ENCODE measurements around the gene PEX19. TPM values are rescaled to one million over a fixed set of nuclear protein-coding genes. Genes with fewer than 3 reads are reported as not detected.

The PEX19 gene, protein sequence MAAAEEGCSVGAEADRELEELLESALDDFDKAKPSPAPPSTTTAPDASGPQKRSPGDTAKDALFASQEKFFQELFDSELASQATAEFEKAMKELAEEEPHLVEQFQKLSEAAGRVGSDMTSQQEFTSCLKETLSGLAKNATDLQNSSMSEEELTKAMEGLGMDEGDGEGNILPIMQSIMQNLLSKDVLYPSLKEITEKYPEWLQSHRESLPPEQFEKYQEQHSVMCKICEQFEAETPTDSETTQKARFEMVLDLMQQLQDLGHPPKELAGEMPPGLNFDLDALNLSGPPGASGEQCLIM
- total RNA-seq = 55.5 and 58.9 TPM in 2 replicates

DNA sequence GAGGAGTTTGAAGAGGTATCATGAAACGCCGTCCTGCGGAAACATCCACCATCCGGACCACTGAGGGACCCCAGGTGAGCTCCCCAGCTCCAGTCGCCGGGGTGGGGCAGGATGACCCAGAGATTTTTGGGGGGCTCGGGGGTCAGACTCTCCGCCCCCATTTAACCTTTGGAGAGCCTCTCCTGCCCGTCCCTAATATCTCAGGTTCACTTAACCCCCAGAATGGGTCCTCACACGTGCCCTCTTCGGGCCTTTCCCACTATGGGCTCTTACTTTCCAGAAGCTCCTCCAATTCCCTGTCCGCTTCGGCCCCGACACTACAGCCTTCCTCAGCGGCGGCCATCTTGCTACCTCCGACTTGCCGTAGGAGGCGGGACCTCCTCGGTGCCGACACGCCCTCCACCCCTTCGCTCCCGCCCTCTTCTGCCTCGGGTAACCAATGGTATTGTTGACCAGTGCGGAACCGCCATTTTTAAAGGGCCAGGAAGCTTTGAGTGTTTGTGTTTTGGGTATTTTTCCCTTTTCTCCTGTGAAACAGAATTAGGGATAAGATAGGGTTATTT is at the start of gene PEX19:
TSS of gene PEX19 (minus strand) at position 352 of the 563 bp plus-strand sequence. CDS start at position 343, 9 bp downstream.

GRCh38 chr1:160261893-160262794 is 22.8 kb downstream of the PEX19 start, which contains the start of gene DCAF8:
Gene DCAF8 (minus strand): TSS chr1:160262549. CDS start chr1:160244008, 18,541 bp downstream.

Other genes with a start within 250 kb of the PEX19 start
- not detected in 2 replicates for gene KCNJ10, start 215.0 kb downstream of the PEX19 start, total RNA-seq
- gene KCNJ9, start 203.6 kb downstream of the PEX19 start, total RNA-seq = under 0.01 TPM in 1 of 2 replicates, not detected in the other
- 69.9 and 91.7 TPM in 2 replicates for gene IGSF8, start 186.5 kb downstream of the PEX19 start, total RNA-seq
- 1.5 TPM in 2 replicates for gene ATP1A2, start 169.4 kb downstream of the PEX19 start, total RNA-seq
- not detected in 2 replicates for gene ATP1A4, start 133.5 kb downstream of the PEX19 start, total RNA-seq
- gene CASQ1, start 94.6 kb downstream of the PEX19 start, total RNA-seq = 0.10 and 0.20 TPM in 2 replicates
- gene PEA15, start 79.7 kb downstream of the PEX19 start, total RNA-seq = 207 and 217 TPM in 2 replicates
- gene DCAF8, start 22.6 kb downstream of the PEX19 start, total RNA-seq = 82.2 and 87.7 TPM in 2 replicates
- gene COPA, start 58.1 kb upstream of the PEX19 start, total RNA-seq = 367 and 385 TPM in 2 replicates
- 181 and 196 TPM in 2 replicates for gene NCSTN, start 58.2 kb upstream of the PEX19 start, total RNA-seq
- 0.07 TPM in 2 replicates for gene NHLH1, start 81.9 kb upstream of the PEX19 start, total RNA-seq
- 0.07 and 0.46 TPM in 2 replicates for gene VANGL2, start 115.4 kb upstream of the PEX19 start, total RNA-seq
- not detected in 2 replicates for gene SLAMF6, start 238.1 kb upstream of the PEX19 start, total RNA-seq

Data from smooth muscle cell of the pulmonary artery (primary cell).